Activated T-helper 17 cell treated with anti-CD3 and anti-CD28 coated beads, Interleukin-2, amount 50 U/mL, for 72 hours (primary cell): ENCODE measurements around the gene OR2T10. TPM values are rescaled to one million over a fixed set of nuclear protein-coding genes. Genes with fewer than 3 reads are reported as not detected.
"Not testable (repeated sequence)": the region's sequence is repeated elsewhere in the genome, so short reads cannot be mapped to it uniquely, and the experiment has no call there.

Source experiments
- ATAC-seq: fragments of 150-1000 bp; cut with Tn5 transposase; replicated peaks from 2 replicates; pipeline ENCODE4 v1.10.0; 2021; ENCODE audit warnings: mild to moderate bottlenecking, moderate library complexity
- H3K27ac Mint-ChIP-seq: one replicate; pipeline ENCODE4 v1.8.0; 2022; ENCODE audit warnings: mixed read lengths
- H3K27me3 Mint-ChIP-seq: one replicate; pipeline ENCODE4 v1.8.0; 2022; ENCODE audit warnings: mixed read lengths
- H3K36me3 Mint-ChIP-seq: one replicate; pipeline ENCODE4 v1.8.0; 2022; ENCODE audit warnings: low read depth, mild to moderate bottlenecking, mixed read lengths
- H3K4me1 Mint-ChIP-seq: one replicate; pipeline ENCODE4 v1.8.0; 2022; ENCODE audit warnings: mixed read lengths
- H3K4me3 Mint-ChIP-seq: one replicate; pipeline ENCODE4 v1.8.0; 2022; ENCODE audit warnings: mild to moderate bottlenecking, mixed read lengths
- H3K9me3 Mint-ChIP-seq: one replicate; pipeline ENCODE4 v1.8.0; 2022; ENCODE audit warnings: mixed read lengths
- total RNA-seq, 2 donors: library from RNA; stranded (reverse); gene quantifications; one replicate each; pipeline ENCODE4 v1.2.3, GENCODE V29; 2022

The OR2T10 gene
- total RNA-seq, 2 donors from 2014 or later = not detected

DNA sequence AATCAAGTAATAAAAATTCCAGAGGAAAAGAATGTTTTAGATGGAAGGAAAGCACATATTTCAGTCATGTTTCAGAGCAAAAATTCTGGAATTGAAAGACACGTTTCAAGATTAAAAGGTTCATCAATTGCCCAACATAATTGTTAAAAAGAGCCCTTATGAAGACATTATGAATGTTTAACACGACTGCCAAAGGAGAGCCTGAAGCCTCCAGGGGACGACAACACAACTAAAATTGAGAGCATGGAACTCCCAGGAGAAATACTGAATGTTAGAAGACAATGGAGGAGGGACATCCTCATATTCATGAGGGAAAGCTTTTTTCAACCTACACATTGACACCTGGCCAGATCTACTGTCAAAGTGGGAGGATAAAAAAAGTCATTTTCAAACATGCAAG is 21.4 kb upstream of the OR2T10 start:
- no peak overlapping the region for H3K27ac Mint-ChIP-seq
- no peak for ATAC-seq
- no peaks in the 10 kb centered on the region for H3K4me1 Mint-ChIP-seq
- H3K36me3 Mint-ChIP-seq = no peaks in the 10 kb centered on the region
- H3K27me3 Mint-ChIP-seq = no peaks in the 10 kb centered on the region
- H3K9me3 Mint-ChIP-seq = no peaks in the 10 kb centered on the region
- no peak overlapping the region for H3K4me3 Mint-ChIP-seq

GRCh38 chr1:248618119-248618518 is 20.6 kb upstream of the OR2T10 start:
- Mint-ChIP-seq H3K4me3 (no peak overlapping the region), H3K36me3 (no peaks in the 10 kb centered on the region), H3K27me3 (no peaks in the 10 kb centered on the region), H3K9me3 (no peaks in the 10 kb centered on the region), H3K4me1 (no peaks in the 10 kb centered on the region), H3K27ac (no peak overlapping the region)
- ATAC-seq = no peak

DNA sequence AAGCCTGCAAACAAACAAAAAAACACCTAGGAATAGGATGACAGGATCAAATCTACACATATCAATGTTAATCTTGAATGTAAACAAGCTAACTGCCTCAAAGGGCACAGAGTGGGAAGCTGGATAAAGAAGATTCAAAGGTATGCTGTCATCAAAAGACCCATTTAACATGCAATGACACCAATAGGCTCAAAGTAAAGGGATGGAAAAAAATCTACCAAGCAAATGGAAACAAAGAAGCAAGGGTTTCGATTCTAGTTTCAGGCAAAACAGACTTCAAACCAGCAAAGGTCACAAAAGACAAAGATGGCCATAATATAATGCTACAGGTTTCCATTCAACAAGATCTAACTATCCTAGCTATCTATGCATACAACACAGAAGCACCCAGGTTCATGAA is 16.2 kb upstream of the OR2T10 start:
- Mint-ChIP-seq H3K27ac (peak overlapping the region; percentile 36), H3K9me3 (no peaks in the 10 kb centered on the region)
- ATAC-seq = peak; percentile 86

DNA sequence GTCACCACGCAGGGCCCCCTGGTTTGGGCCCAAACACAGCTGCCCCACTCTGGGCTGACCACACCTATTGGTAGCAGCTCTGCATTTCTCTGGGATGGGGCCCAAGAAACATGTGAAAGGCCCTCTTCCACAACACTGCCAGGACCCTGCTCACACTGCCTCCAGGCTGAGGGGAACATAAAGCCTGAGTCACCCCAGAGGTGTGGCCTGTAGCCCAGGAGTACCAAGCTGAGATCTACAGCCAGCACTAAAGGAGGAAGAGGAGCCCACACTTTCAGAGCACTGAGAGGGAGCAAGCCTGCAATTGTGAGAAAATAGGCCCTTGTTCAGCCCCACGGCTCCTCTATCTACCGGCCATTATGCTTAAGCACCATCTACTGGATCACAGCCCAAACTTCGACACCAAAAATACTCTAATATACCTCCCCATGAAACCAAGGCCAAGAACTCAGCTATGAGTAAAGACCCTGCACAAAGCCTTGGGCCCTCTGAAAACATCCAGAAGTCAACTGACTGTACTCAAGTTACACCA is 14.4 kb upstream of the OR2T10 start:
- Mint-ChIP-seq H3K4me3 (no peak overlapping the region), H3K9me3 (no peaks in the 10 kb centered on the region), H3K4me1 (no peaks in the 10 kb centered on the region), H3K27ac (peak overlapping the region; percentile 14), H3K27me3 (no peaks in the 10 kb centered on the region), H3K36me3 (no peaks in the 10 kb centered on the region)
- ATAC-seq = peak; percentile 42

More for the DNA sequence above, 16.2 kb upstream of the OR2T10 start:
- no peaks in the 10 kb centered on the region for H3K27me3 Mint-ChIP-seq
- peak overlapping the region; percentile 3 for H3K4me3 Mint-ChIP-seq
- no peaks in the 10 kb centered on the region for H3K4me1 Mint-ChIP-seq
- no peaks in the 10 kb centered on the region for H3K36me3 Mint-ChIP-seq

- H3K36me3 Mint-ChIP-seq = no peaks in the 10 kb centered on the region
- no peak for ATAC-seq
- no peak overlapping the region for H3K4me3 Mint-ChIP-seq
- no peak overlapping the region for H3K27ac Mint-ChIP-seq
- H3K27me3 Mint-ChIP-seq = no peaks in the 10 kb centered on the region
- no peaks in the 10 kb centered on the region for H3K4me1 Mint-ChIP-seq
- no peaks in the 10 kb centered on the region for H3K9me3 Mint-ChIP-seq
Observed at GRCh38 chr1:248610301-248610700, 12.8 kb upstream of the OR2T10 start.

DNA sequence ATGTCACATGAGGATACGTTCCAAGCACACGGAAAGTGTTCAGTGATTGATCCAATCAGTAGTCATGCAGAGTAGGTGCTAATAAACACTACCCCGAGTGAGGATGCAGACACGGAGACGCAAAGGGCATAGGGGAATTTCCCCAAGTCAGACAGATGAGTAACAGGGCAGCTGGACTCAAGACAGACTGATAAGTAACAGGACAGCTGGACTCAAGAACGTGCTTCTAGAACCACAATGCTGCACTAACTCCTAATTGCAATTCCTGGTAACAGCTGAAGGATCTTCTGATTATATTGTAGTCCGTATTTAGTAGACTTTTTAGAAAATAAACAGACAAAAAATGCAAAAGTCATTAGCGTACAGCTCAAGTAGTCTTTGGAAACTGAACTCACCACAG is 1.9 kb upstream of the OR2T10 start:
- no peak overlapping the region for H3K27ac Mint-ChIP-seq
- no peak for ATAC-seq
- H3K4me3 Mint-ChIP-seq = no peak overlapping the region
- no peaks in the 10 kb centered on the region for H3K9me3 Mint-ChIP-seq
- H3K4me1 Mint-ChIP-seq = no peaks in the 10 kb centered on the region
- H3K36me3 Mint-ChIP-seq = no peaks in the 10 kb centered on the region
- H3K27me3 Mint-ChIP-seq = no peaks in the 10 kb centered on the region

- Mint-ChIP-seq H3K27me3 (no peaks in the 10 kb centered on the region), H3K36me3 (no peaks in the 10 kb centered on the region), H3K4me3 (no peak overlapping the region), H3K27ac (no peak overlapping the region), H3K9me3 (no peaks in the 10 kb centered on the region), H3K4me1 (no peaks in the 10 kb centered on the region)
- ATAC-seq = peak; percentile 76
Observed at GRCh38 chr1:248596615-248597014, 885 bp downstream of the OR2T10 start.

DNA sequence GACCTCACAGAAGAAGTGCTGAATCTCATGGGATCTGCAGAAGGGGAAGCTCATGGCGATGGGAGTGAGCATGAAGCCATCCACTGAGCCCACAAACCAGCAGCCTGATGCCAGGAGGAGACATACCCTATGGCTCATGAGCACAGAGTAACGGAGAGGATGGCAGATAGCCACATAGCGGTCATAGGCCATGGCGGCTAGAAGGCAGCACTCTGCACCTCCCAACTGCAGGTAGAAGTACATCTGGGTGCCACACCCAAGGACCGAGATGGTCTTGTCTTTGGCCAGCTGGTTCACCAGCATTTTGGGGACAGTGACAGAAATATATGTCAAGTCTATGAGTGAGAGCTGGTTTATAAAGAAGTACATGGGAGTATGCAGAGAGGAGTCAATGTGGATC is 4.3 kb downstream of the OR2T10 start:
- Mint-ChIP-seq H3K4me3 (no peak overlapping the region), H3K9me3 (no peaks in the 10 kb centered on the region), H3K36me3 (no peaks in the 10 kb centered on the region), H3K4me1 (no peaks in the 10 kb centered on the region), H3K27ac (no peak overlapping the region), H3K27me3 (no peaks in the 10 kb centered on the region)
- ATAC-seq = no peak

DNA sequence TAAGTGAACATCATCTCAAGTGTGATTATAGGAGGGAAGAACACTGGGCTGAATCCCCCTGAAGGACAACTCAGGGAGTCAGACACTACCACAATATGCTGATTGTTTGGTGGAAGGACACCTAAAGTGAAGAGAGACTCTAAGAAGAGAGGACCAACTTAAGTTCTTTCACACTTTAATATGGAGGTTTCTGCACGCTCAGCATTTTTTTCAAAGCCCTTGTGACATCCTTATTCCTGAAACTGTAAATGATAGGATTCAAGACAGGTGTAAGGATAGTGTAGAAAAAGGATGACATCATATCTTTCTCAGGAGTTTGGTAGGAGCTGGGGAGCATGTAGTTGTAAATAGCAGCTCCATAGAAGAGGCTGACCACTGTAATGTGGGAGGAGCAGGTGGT is 4.8 kb downstream of the OR2T10 start:
- H3K36me3 Mint-ChIP-seq = no peaks in the 10 kb centered on the region
- H3K27ac Mint-ChIP-seq = no peak overlapping the region
- H3K4me3 Mint-ChIP-seq = no peak overlapping the region
- ATAC-seq = no peak
- no peaks in the 10 kb centered on the region for H3K27me3 Mint-ChIP-seq
- no peaks in the 10 kb centered on the region for H3K4me1 Mint-ChIP-seq
- no peaks in the 10 kb centered on the region for H3K9me3 Mint-ChIP-seq

DNA sequence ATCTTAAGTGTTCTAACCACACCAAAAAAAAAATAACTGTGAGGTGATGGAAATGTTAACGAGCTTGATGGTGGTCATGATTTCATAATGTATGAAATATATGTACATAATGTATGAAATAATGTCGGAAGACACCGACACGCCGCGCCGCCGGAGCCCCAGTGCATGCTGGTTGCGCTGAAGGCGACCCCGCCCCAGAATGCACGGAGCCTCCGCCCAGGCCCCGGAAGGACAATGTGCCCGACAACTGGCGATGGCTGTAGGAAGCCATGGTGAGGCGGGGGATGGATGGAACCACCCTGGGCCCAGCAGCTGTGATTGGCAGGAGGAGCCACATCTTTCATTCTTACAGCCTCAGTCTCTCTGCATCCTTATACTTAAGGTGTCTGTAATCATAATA is 7.4 kb downstream of the OR2T10 start:
- no peak overlapping the region for H3K4me3 Mint-ChIP-seq
- no peak overlapping the region for H3K27ac Mint-ChIP-seq
- peaks cover 4% of the 10 kb centered on the region for H3K9me3 Mint-ChIP-seq
- H3K4me1 Mint-ChIP-seq = no peaks in the 10 kb centered on the region
- no peak for ATAC-seq
- H3K36me3 Mint-ChIP-seq = no peaks in the 10 kb centered on the region
- peaks cover 3% of the 10 kb centered on the region for H3K27me3 Mint-ChIP-seq

DNA sequence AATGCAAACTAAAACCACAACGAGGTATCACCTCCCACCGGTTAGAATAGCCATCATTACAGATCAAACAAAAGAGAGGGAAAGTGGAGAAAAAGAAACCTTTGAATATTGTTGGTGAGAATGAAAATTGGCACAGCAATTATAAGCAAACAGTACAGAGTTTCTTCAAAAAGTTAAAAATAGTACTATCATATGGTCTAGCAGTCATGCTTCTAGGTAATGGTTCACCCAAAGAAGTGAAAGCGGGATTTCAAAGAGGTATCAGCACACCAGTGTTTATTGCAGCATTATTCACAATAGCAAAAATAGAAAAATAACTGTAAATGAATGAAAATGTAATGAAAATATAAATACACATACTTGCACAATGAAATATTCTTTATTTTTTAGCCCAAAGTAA is 8.2 kb downstream of the OR2T10 start:
- H3K9me3 Mint-ChIP-seq = peaks cover 4% of the 10 kb centered on the region
- no peaks in the 10 kb centered on the region for H3K4me1 Mint-ChIP-seq
- no peaks in the 10 kb centered on the region for H3K36me3 Mint-ChIP-seq
- H3K27me3 Mint-ChIP-seq = peaks cover 3% of the 10 kb centered on the region
- H3K4me3 Mint-ChIP-seq = no peak overlapping the region
- ATAC-seq = no peak
- H3K27ac Mint-ChIP-seq = no peak overlapping the region

DNA sequence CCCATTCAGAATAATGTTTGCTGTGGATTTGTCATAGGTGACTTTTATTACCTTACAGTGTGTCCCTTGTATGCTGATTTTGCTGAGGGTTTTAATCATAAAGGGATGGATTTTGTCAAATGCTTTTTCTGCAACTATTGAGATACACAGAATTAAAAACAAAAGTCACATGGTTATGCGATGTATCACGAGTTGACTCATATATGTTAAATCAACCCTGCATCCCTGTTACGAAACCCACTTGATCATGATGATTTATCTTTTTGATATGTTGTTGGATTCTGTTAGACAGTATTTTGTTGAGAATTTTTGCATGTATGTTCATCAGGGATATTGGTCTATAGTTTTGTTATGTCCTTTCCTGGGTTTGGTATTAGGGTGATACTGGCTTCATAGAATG is 12.2 kb downstream of the OR2T10 start:
- Mint-ChIP-seq H3K27ac (no peak overlapping the region), H3K4me3 (no peak overlapping the region), H3K36me3 (no peaks in the 10 kb centered on the region), H3K9me3 (peaks cover 4% of the 10 kb centered on the region), H3K4me1 (no peaks in the 10 kb centered on the region), H3K27me3 (peaks cover 3% of the 10 kb centered on the region)
- ATAC-seq = no peak

DNA sequence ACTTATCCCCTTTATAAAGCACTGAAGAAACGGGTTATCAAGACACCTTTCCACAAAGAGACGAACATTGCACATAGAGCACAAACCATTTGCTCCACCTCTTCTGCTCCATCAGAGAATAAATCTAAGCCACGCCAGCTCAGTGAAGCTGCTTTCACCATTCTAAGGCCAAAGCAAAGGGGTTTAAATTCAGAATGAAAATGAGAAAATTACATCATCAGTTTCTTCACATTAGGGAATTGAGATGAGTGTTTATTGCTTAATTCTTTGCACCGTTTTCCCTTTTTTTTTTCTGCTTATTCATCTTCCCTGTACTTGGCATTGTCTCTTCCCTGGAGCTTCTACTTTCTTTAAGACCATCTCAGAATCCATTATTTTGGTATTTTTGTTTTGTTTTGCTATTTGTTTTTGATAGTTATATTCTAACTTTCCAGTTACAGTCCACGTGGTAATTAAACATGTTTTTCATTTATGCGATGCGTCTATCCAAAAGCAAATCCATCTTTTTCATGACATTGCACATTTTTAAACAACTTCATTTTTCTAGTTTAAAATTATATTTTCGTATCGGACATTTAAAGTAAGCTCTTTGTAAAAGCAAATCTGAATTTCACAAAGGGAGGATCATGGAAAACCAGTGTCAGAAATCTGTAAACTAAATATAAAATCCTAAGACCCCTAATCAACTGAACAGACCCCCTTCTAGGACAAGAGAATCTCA is 21.1 kb downstream of the OR2T10 start:
- Mint-ChIP-seq H3K36me3 (no peaks in the 10 kb centered on the region), H3K9me3 (no peaks in the 10 kb centered on the region), H3K27ac (no peak overlapping the region), H3K4me3 (no peak overlapping the region), H3K27me3 (no peaks in the 10 kb centered on the region), H3K4me1 (no peaks in the 10 kb centered on the region)
- no peak for ATAC-seq

DNA sequence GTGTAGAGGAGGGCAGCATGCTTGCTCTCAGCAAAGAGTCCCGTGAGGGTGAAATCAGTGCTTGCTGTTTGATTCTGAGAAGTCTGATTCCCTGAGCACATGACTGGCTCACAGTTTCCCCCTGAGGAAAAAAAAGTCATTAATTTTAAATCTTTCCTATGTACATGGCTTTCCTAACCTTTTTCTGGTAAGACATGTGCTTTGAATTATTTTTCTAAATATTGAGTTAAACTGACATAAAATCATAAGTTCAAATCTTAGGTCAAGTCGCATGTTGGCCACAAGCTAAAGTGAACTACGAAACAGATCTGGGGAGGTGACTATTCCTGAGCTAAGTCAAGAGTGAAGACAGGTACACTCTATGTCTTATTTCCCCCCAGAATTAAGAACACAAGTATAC is 22.8 kb downstream of the OR2T10 start, which contains the start of gene OR2T34:
Gene OR2T34, minus strand, starts transcription at position 101 of the 400 bp plus-strand sequence. Its CDS starts 0 bp downstream, at position 101.
- not testable (repeated sequence) for H3K4me1 Mint-ChIP-seq, ATAC-seq, H3K9me3 Mint-ChIP-seq, H3K36me3 Mint-ChIP-seq, H3K27ac Mint-ChIP-seq, H3K27me3 Mint-ChIP-seq, H3K4me3 Mint-ChIP-seq

- H3K4me3 Mint-ChIP-seq, H3K27ac Mint-ChIP-seq, H3K4me1 Mint-ChIP-seq, H3K36me3 Mint-ChIP-seq, H3K9me3 Mint-ChIP-seq, H3K27me3 Mint-ChIP-seq, ATAC-seq: not testable (repeated sequence)
Observed at GRCh38 chr1:248573856-248574255, 23.6 kb downstream of the OR2T10 start.
